Measurements from ENCODE around the gene VPS13D. TPM values are rescaled to one million over a fixed set of nuclear protein-coding genes. Genes with fewer than 3 reads are reported as not detected.

VPS13D gene
- total and polyA plus RNA-seq, 2 donors from 2014 or later: 19.4 to 75.8 TPM

DNA sequence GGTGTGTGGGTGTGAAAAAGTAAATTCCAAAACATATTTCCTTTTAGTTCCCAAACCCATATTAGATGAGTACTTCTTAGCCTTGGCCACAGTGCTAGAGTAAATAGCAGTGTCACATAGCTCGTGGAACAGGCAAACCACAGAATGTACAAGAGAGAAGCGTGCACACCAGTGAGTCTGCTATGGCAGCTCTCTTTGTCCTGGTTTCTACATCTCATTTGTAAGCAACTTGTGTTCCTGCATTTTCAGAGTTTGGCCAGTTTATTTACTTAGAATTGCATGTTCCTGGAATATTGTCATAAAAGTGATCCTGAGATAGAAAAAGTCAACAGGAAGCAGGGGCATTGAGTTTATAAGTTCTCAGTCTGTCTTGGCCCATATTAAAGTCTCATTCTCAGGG lies 246.1 kb downstream of the VPS13D start:
- Histone ChIP-seq H3K4me1 (ENCODE audit: control insufficient read depth in 2 of 3, insufficient read depth in 2 of 3, low read depth in 1 of 3, low read length in 3 of 3) (peaks cover 29 to 45% (median 38%) of the 10 kb centered on the region in 3 donors), H3K27ac (ENCODE audit: low read depth in 2 of 2, low read length in 2 of 2) (no peak overlapping the region), H3K4me3 (ENCODE audit: low read length in 3 of 3) (no peak overlapping the region), H3K36me3 (ENCODE audit: control insufficient read depth in 2 of 3, insufficient read depth in 3 of 3, low read length in 3 of 3) (no peaks in the 10 kb centered on the region), H3K9ac (ENCODE audit: low read length in 3 of 3) (no peak overlapping the region), H3K27me3 (ENCODE audit: control insufficient read depth, insufficient read depth, low read length) (no peaks in the 10 kb centered on the region), H3K9me3 (ENCODE audit: control insufficient read depth in 2 of 3, insufficient read depth in 1 of 3, low read length in 3 of 3) (no peaks in the 10 kb centered on the region)
- intact Hi-C loops (cut with DNase I): no loop called here
- TF ChIP-seq, protein P1, sequence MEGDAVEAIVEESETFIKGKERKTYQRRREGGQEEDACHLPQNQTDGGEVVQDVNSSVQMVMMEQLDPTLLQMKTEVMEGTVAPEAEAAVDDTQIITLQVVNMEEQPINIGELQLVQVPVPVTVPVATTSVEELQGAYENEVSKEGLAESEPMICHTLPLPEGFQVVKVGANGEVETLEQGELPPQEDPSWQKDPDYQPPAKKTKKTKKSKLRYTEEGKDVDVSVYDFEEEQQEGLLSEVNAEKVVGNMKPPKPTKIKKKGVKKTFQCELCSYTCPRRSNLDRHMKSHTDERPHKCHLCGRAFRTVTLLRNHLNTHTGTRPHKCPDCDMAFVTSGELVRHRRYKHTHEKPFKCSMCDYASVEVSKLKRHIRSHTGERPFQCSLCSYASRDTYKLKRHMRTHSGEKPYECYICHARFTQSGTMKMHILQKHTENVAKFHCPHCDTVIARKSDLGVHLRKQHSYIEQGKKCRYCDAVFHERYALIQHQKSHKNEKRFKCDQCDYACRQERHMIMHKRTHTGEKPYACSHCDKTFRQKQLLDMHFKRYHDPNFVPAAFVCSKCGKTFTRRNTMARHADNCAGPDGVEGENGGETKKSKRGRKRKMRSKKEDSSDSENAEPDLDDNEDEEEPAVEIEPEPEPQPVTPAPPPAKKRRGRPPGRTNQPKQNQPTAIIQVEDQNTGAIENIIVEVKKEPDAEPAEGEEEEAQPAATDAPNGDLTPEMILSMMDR (IDR thresholded peaks at IDR 0.05; ENCODE audit: borderline replicate concordance, extremely low read depth, insufficient read depth): no peak
- DNase-seq: no peak
- no peak for FAIRE-seq

DNA sequence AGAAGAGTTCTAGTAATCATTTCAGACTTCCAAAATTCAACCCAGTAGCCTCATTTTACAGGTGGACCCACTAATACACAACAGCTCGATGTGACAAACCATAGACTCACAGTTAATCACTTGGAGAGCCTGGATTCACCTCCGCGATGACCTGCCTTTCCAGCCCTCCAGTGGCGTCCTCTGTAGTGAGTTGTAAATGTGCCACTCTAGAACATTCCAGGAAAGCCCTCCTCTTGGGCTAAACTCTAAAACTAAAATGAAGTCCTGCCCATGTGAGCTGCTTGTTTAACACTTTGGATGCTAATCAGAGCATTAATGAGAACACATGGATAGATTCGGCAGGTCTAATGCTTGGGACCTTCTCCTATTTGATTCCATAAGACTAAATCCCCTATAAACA lies 247.5 kb downstream of the VPS13D start:
- Histone ChIP-seq H3K4me3 (ENCODE audit: low read length in 3 of 3) (no peak overlapping the region), H3K4me1 (ENCODE audit: control insufficient read depth in 2 of 3, insufficient read depth in 2 of 3, low read depth in 1 of 3, low read length in 3 of 3) (peaks cover 23 to 47% (median 47%) of the 10 kb centered on the region in 3 donors), H3K9me3 (ENCODE audit: control insufficient read depth in 2 of 3, insufficient read depth in 1 of 3, low read length in 3 of 3) (no peaks in the 10 kb centered on the region), H3K27ac (ENCODE audit: low read depth in 2 of 2, low read length in 2 of 2) (peak overlapping the region; percentile 84 to 85), H3K9ac (ENCODE audit: low read length in 3 of 3) (no peak overlapping the region), H3K36me3 (ENCODE audit: control insufficient read depth in 2 of 3, insufficient read depth in 3 of 3, low read length in 3 of 3) (no peaks in the 10 kb centered on the region), H3K27me3 (ENCODE audit: control insufficient read depth, insufficient read depth, low read length) (no peaks in the 10 kb centered on the region)
- TF ChIP-seq, protein P1 (IDR thresholded peaks at IDR 0.05; ENCODE audit: borderline replicate concordance, extremely low read depth, insufficient read depth): no peak
- FAIRE-seq (no peak), DNase-seq (peak in 2 of 5 donors; percentile 48 to 57)
- intact Hi-C loops (cut with DNase I): no loop called here

DNA sequence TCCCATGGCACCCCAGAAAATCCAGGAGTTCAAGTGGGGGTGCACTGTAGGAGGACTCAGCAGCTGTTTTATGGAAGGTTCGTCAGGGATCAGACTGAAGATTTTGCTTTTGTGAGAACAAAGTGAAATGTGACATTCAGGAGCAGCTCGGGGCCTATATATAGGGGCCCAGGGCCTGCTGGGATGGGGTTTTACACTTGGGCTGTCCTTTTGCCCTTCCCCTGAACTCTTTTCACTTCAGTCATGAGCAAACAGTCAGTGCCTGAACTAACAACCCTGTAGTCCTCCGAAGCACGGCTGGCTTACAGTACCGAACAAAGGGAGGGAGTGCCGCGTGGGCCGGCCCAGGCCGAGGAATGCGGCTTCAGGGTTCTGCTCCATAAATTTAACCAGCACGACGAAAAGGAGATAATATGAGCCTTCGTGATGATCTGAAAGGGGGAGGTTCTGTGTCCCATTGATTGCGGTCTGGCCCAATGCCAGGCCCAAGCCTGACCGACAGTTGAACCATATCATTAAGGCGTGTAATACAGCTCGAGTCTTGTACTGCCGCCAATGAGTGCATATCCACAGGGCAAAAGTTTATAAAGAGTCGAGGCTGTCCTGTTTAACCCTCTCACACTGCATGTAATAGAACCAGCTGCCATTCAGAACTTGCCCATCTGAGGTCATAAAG lies 248.2 kb downstream of the VPS13D start:
- H3K27ac ChIP-seq (ENCODE audit: low read depth in 2 of 2, low read length in 2 of 2): peak overlapping the region; percentile 84 to 85
- H3K9me3 ChIP-seq (ENCODE audit: control insufficient read depth in 2 of 3, insufficient read depth in 1 of 3, low read length in 3 of 3): no peaks in the 10 kb centered on the region
- TF ChIP-seq, protein P1 (IDR thresholded peaks at IDR 0.05; ENCODE audit: borderline replicate concordance, extremely low read depth, insufficient read depth): no peak
- H3K36me3 ChIP-seq (ENCODE audit: control insufficient read depth in 2 of 3, insufficient read depth in 3 of 3, low read length in 3 of 3): no peaks in the 10 kb centered on the region
- FAIRE-seq (peak; percentile 58), DNase-seq (peak; percentile 96 to 99 (median 97))
- peak overlapping the region in 2 of 3 donors; percentile 29 to 38 for H3K9ac ChIP-seq (ENCODE audit: low read length in 3 of 3)
- H3K4me3 ChIP-seq (ENCODE audit: low read length in 3 of 3): peak overlapping the region in 1 of 3 donors; percentile 19
- intact Hi-C loops (cut with DNase I): no loop called here
- H3K27me3 ChIP-seq (ENCODE audit: control insufficient read depth, insufficient read depth, low read length): no peaks in the 10 kb centered on the region
- peaks cover 23 to 47% (median 47%) of the 10 kb centered on the region in 3 donors for H3K4me1 ChIP-seq (ENCODE audit: control insufficient read depth in 2 of 3, insufficient read depth in 2 of 3, low read depth in 1 of 3, low read length in 3 of 3)

Measured in kidney (tissue), 14 donors.